NCI-H2107 treated with DMSO at 0.1 percent for 48 hours (cell line): ENCODE measurements around the gene DMBT1.

ENCODE experiments used
- DNase-seq: peaks from one replicate; lab custom pipeline; 2025; ENCODE audit not compliant: unreplicated experiment; lab: John Stamatoyannopoulos, UW

DMBT1 gene

DNA sequence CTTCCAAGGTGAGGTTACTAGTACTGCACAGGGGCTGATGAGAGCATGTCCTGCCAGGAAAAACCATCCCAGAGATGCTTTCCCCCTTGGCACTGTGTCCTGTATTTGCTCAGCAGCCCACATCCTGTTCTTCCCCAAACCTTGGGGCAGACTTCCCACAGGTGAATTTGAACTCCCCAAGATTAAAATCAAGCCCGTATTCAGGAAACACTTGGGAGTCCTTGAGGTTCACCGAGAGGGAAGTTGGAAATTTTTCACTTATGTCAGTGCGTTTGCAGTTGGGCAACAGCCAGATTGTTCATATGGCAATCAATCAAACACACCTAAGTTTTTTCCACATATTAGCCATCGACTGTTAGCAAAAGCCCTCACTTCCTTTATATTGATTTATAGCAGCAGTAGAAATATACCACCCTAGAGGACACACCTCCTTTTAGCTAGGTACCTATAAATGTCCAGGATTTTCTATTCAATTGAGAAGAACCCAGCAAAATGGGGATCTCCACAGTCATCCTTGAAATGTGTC lies at the start of gene DMBT1:
DMBT1 (plus strand) TSS at position 476 of the 526 bp plus-strand sequence; CDS start at position 493, 17 bp downstream.
- no peak for DNase-seq

- DNase-seq: no peak
These were observed 47.5 kb upstream of the DMBT1 start for GRCh38 chr10:122513053-122513452.

DNA sequence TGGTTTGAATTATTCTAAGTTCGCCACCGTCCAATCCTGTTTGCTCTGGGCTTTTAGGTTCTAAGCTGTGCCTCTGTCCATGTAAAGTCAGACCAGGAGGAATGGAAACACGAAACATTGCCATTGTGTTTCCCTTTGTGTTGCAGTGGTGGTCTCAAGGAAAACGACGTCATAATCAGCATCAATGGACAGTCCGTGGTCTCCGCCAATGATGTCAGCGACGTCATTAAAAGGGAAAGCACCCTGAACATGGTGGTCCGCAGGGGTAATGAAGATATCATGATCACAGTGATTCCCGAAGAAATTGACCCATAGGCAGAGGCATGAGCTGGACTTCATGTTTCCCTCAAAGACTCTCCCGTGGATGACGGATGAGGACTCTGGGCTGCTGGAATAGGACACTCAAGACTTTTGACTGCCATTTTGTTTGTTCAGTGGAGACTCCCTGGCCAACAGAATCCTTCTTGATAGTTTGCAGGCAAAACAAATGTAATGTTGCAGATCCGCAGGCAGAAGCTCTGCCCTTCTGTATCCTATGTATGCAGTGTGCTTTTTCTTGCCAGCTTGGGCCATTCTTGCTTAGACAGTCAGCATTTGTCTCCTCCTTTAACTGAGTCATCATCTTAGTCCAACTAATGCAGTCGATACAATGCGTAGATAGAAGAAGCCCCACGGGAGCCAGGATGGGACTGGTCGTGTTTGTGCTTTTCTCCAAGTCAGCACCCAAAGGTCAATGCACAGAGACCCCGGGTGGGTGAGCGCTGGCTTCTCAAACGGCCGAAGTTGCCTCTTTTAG lies 46.3 kb upstream of the DMBT1 start:
- no peak for DNase-seq

DNA sequence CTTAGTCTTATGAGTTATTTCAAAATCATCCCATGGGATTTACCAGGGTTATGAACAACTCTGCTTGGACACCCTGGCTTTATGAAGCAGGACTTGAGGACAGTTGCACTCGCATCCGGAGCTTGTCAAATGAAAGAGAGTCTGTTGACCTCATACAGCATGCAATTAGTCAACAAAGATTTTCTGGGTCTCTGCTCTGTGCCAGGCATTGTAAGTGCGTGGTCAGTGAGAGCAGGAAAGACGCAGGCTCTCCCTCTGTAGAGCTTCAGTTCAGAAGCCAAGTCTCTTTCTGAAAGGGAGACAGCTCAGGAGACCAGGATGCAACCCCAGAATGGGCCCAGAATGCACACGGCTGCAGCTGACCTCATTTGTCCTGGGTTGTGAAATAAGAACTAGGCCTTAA lies 45.5 kb upstream of the DMBT1 start:
- DNase-seq: no peak

DNA sequence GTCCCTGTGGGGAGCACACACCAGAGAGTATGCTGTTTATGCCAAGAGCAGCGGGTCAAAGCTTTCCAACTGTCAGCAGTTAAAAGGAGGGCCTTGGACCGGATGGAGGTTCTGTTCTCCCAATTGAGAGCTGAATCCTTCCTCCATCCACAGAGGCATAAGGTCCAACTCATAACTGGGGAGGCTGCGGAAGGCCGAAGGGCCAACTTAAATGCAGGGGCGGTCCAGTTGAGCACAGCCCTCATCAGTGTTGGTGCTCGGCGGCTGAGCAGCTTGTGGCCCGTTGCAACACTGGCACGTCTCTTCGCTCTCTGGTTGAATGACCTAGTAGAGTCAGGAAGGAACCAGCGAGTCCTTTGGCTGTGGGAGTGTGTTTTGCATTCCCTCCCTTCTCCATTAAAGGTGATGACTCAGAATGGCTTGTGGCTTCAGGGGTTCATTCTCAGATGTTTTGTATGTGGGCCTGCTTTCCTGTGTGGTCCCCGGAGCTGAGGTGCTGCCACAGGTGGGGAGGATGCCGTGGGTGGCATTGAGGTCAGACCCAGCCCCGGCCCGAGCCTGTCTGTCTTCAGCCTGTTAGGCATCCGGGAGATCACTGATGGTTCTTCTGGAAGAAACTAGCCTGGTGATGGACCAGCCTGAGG lies 44.8 kb upstream of the DMBT1 start:
- DNase-seq: no peak

- no peak for DNase-seq
These were observed 43.8 kb upstream of the DMBT1 start for GRCh38 chr10:122516734-122517133.

DNA sequence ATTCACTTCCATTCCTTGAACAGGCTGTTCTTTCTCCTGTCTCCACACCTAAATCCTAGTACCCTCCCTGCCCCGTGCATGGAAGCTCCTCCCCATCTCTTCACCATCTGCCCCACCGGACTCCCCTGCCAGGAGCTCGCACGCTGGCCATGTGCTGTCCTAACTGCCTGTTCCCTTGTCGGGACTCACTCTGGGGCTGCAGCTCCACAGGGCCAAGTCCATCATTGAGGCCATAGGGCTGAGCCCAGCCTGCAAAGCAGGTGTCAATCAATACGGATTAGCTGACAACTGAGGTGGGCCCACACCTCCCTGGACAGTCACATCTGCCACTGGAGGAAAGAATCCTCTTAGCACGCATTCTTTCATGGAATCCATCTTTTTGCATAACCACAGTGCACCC lies 41.4 kb upstream of the DMBT1 start:
- DNase-seq: no peak

GRCh38 chr10:122519873-122520272 lies 40.7 kb upstream of the DMBT1 start:
- DNase-seq: no peak

DNA sequence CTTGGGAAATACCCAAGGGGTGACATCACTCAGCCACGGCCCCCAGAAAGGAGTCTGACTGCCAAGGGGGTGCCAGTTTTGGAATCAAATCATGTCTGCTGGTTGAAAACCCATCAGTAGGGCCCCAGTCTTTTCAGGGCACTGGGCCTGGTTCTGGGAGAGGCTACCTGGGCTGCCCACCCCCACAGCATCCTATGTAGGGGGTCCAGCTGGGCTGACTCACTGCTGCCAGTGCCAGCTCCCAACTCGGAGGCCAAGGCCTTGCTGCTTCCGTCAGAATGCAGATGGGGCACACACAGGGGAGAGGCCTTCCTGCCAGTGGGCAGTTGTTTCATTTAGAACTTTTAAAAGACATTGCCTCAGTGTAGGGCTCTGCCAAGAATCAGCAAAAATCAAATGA lies 39.5 kb upstream of the DMBT1 start:
- no peak for DNase-seq

DNA sequence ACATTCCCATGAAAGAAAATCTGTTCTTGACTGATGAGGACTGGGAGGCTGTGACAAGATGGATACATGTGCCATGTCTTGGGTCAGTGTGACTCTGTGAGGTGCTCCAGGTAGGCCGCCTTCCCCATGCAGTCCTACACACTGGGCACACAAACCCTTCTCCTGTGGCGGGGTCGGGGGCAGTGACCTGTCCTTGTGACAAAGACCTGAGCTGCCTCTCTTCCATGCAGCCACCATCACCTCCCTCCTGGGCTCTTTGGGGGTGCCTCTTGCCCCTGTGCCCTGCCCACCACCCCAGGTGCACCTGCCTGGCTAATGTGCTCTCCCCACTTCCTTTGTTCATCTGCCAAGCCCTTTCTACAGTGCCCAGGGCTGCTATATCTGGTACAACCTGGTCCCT lies 35.7 kb upstream of the DMBT1 start:
- DNase-seq: no peak

DNA sequence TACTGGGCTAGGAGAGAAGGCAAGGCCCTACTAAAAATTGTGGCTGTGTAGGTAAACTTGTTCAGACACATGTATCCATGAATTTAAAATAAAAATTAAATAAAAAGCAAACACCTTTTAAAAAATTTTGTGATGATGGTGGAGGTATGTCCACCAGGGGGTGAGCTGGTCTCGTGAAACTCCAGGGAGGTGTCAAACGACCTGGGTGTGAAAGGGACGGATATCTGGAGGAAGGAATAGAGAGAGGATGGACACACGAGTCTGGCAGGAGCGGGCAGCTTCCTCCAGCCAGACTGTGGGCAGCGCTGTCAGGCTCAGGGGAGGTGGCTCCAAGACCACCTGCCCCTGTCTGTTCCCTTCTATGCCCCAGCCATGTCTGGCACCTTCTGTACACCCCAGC lies 34.8 kb upstream of the DMBT1 start:
- no peak for DNase-seq

DNA sequence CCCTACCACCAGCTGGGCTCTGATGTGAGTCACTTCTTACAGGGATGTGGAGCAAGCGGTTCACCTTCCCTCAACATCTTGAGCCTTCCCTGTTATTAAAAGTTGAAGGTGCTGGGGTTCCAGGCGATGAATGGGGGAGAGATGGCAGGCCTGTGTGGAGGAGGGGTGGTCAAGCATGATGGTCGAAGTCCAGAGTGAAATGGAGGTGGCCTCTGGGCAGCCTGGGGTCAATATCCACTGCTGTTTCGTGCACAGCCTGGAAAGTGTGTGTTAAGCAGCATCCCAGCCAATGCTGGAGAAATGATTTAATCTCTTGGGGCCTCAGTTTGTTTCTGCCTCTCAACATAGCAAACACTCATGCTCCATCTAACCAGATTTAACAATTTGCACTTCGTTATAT lies 33.7 kb upstream of the DMBT1 start:
- DNase-seq: no peak

GRCh38 chr10:122530177-122530576 lies 30.4 kb upstream of the DMBT1 start:
- DNase-seq: no peak

DNA sequence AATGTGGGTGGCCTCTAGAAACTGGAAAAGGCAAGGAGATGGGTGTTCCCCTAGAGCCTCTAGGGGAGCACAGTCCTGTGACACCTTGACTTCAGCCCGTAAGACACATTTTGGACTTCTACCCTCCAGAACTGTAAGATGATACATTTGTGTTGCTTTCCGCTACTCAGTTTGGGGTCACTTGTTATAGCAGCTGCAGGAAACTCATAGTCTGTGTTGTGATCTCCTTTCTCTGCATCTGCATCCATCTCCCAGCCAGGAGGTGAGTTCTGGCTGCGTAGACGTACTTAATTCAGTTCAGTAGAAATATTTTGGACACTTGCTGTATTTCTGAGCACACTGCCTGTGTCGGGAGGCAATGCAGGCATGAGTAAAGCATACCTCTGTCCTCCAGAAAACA lies 29.3 kb upstream of the DMBT1 start:
- no peak for DNase-seq

DNA sequence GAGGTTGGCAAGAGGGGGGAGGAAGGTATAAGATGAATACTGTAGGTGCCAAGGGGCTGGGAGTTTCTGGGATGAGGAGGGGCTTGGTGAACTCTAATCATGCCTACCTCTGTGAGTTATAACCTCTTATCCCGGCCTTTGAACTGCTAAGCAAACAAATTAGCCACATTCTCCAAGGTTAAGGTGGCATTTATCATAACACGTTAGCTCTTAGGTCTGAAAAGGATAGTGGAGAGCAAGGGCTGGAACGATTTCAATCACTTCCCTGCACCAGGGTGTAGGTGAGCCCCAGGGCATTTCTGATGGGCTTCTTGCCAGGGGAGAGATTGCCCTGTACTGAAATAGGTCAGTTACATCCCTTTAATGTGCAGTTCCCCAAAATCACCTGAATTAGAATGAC lies 28.6 kb upstream of the DMBT1 start:
- no peak for DNase-seq

DNA sequence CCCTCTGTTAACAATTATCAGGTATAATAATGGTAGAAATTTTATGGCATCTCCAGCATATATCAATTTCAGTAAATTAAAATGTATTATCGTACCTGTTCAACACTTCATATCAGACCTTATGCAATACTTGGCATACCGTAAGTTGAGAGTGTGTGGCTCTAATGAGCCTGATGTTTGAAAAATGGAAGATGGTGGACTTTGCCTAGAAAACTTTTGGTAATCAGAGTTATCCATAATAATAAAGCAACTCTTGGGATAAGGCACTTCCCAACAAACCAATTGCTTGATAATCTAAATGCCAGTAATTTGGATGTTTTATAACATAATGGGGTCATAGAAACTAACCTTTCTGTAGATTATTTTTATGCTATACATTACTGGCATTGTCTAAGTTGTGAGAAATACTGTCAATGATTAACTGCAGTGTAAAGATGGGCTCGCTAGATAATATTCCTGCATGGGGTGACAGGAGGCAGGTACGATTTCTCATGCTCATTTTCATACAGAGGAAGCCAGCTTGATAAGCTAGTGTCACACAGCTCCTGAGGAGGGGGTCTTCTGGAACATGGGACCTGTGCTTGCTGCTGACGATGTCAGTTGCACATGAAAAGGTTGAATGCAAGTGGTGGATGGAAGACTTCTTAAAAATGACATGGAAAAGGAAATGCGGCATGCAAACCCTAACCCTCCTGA lies 27.8 kb upstream of the DMBT1 start:
- DNase-seq: no peak

DNA sequence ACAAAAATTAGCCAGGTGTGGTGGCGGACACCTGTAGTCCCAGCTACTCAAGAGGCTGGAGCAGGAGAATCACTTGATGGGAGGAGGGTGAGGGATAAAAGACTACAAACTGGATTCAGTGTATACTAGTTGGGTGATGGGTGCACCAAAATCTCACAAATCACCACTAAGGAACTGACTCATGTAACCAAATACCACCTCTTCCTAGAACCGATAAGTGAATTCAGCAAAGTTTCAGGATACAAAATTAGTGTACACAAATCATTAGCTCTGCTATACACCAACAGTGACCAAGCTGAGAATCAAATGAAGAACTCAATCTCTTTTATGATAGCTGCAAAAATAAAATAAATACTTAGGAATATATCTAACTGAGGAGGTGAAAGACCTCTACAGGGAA lies 23.0 kb upstream of the DMBT1 start:
- DNase-seq: no peak

GRCh38 chr10:122541541-122542002 lies 19.0 kb upstream of the DMBT1 start:
- no peak for DNase-seq

- no peak for DNase-seq
These were observed 16.7 kb upstream of the DMBT1 start for GRCh38 chr10:122543676-122544445.

DNA sequence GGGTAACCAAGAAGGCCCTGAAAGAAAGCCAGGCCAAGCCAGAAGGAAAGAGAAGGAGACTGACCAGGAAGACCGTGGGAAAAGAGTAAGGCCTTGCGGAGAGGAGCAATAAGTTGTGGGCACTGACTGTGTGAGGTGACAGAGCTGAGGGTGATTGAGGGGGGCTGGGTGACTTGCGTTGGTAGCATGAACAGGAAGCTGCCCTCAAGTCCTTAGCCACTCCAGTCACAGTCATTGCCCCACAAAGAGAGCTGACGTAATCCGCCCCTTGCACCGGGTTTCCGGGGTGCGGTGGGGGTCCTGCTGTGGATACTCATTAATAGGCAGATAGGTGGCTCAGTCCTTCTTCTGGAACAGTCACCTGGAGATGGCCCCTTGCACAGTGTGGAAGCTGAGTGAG lies 16.1 kb upstream of the DMBT1 start:
- DNase-seq: no peak

DNA sequence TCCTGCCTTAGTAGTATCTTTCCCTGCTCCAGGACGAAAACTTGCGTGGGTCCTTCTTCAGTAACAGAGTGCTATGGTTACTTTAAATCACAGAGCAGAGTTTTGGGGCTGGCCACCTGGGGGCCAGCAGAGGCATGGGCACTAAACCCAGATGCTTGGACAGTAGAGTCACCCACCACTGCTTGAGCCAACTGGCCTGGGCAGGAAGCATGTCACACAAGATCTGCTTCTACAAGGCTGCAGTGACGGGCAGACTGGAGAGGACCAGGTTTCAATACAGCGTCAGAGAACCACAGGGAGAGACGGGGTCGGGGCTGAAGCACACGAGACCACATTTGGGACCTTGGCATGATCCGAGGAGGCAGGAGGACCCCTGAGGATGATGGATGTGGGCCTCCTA lies 14.3 kb upstream of the DMBT1 start:
- DNase-seq: no peak
